ENCODE data around the gene NBEA. TPM values are rescaled to one million over a fixed set of nuclear protein-coding genes. Genes with fewer than 3 reads are reported as not detected.

Gene NBEA
- total RNA-seq, 1 donor from 2014 or later = 0.18 TPM

GRCh38 chr13:35225159-35225558 lies 283.1 kb downstream of the NBEA start:
- no peak for DNase-seq (ENCODE audit: low spot score)
- Mint-ChIP-seq H3K4me1 (ENCODE audit: low read depth) (no peaks in the 10 kb centered on the region), H3K9me3 (no peaks in the 10 kb centered on the region), H3K27me3 (ENCODE audit: insufficient read depth) (no peaks in the 10 kb centered on the region), H3K4me3 (no peak overlapping the region), H3K27ac (no peak overlapping the region), H3K36me3 (ENCODE audit: low read depth) (no peaks in the 10 kb centered on the region)
- intact Hi-C loops (cut with micrococcal nuclease) = no loop called here

- Mint-ChIP-seq H3K27ac (no peak overlapping the region), H3K27me3 (ENCODE audit: insufficient read depth) (no peaks in the 10 kb centered on the region), H3K4me3 (no peak overlapping the region), H3K36me3 (ENCODE audit: low read depth) (no peaks in the 10 kb centered on the region), H3K4me1 (ENCODE audit: low read depth) (no peaks in the 10 kb centered on the region), H3K9me3 (no peaks in the 10 kb centered on the region)
- intact Hi-C loops (cut with micrococcal nuclease) = no loop called here
- no peak for DNase-seq (ENCODE audit: low spot score)
Measured at GRCh38 chr13:35225582-35225981, 283.5 kb downstream of the NBEA start.

- no peaks in the 10 kb centered on the region for H3K27me3 Mint-ChIP-seq (ENCODE audit: insufficient read depth)
- H3K27ac Mint-ChIP-seq = no peak overlapping the region
- no peak for DNase-seq (ENCODE audit: low spot score)
- no peaks in the 10 kb centered on the region for H3K36me3 Mint-ChIP-seq (ENCODE audit: low read depth)
- intact Hi-C loops (cut with micrococcal nuclease) = no loop called here
- no peak overlapping the region for H3K4me3 Mint-ChIP-seq
- H3K9me3 Mint-ChIP-seq = no peaks in the 10 kb centered on the region
- H3K4me1 Mint-ChIP-seq (ENCODE audit: low read depth) = no peaks in the 10 kb centered on the region
Measured at GRCh38 chr13:35228536-35228935, 286.5 kb downstream of the NBEA start.

GRCh38 chr13:35231426-35231825 lies 289.4 kb downstream of the NBEA start:
- no peak for DNase-seq (ENCODE audit: low spot score)
- Mint-ChIP-seq H3K4me3 (no peak overlapping the region), H3K27ac (no peak overlapping the region), H3K36me3 (ENCODE audit: low read depth) (no peaks in the 10 kb centered on the region), H3K9me3 (no peaks in the 10 kb centered on the region), H3K4me1 (ENCODE audit: low read depth) (no peaks in the 10 kb centered on the region), H3K27me3 (ENCODE audit: insufficient read depth) (no peaks in the 10 kb centered on the region)
- intact Hi-C loops (cut with micrococcal nuclease) = no loop called here

- Mint-ChIP-seq H3K36me3 (ENCODE audit: low read depth) (no peaks in the 10 kb centered on the region), H3K27me3 (ENCODE audit: insufficient read depth) (no peaks in the 10 kb centered on the region), H3K4me3 (no peak overlapping the region), H3K4me1 (ENCODE audit: low read depth) (no peaks in the 10 kb centered on the region), H3K9me3 (no peaks in the 10 kb centered on the region), H3K27ac (no peak overlapping the region)
- DNase-seq (ENCODE audit: low spot score) = no peak
- intact Hi-C loops (cut with micrococcal nuclease) = no loop called here
Measured at GRCh38 chr13:35238274-35238673, 296.2 kb downstream of the NBEA start.

- Mint-ChIP-seq H3K4me3 (no peak overlapping the region), H3K9me3 (no peaks in the 10 kb centered on the region), H3K36me3 (ENCODE audit: low read depth) (no peaks in the 10 kb centered on the region), H3K27ac (no peak overlapping the region), H3K27me3 (ENCODE audit: insufficient read depth) (no peaks in the 10 kb centered on the region), H3K4me1 (ENCODE audit: low read depth) (no peaks in the 10 kb centered on the region)
- no peak for DNase-seq (ENCODE audit: low spot score)
- intact Hi-C loops (cut with micrococcal nuclease) = no loop called here
Measured at GRCh38 chr13:35252536-35253205, 310.6 kb downstream of the NBEA start.

GRCh38 chr13:35255241-35255640 lies 313.2 kb downstream of the NBEA start:
- H3K9me3 Mint-ChIP-seq = no peaks in the 10 kb centered on the region
- no peak for DNase-seq (ENCODE audit: low spot score)
- H3K4me3 Mint-ChIP-seq = no peak overlapping the region
- no peak overlapping the region for H3K27ac Mint-ChIP-seq
- H3K27me3 Mint-ChIP-seq (ENCODE audit: insufficient read depth) = no peaks in the 10 kb centered on the region
- intact Hi-C loops (cut with micrococcal nuclease) = no loop called here
- no peaks in the 10 kb centered on the region for H3K4me1 Mint-ChIP-seq (ENCODE audit: low read depth)
- no peaks in the 10 kb centered on the region for H3K36me3 Mint-ChIP-seq (ENCODE audit: low read depth)

GRCh38 chr13:35256459-35257148 lies 314.5 kb downstream of the NBEA start:
- H3K9me3 Mint-ChIP-seq = no peaks in the 10 kb centered on the region
- no peak overlapping the region for H3K4me3 Mint-ChIP-seq
- no peak overlapping the region for H3K27ac Mint-ChIP-seq
- intact Hi-C loops (cut with micrococcal nuclease) = no loop called here
- no peaks in the 10 kb centered on the region for H3K36me3 Mint-ChIP-seq (ENCODE audit: low read depth)
- H3K4me1 Mint-ChIP-seq (ENCODE audit: low read depth) = no peaks in the 10 kb centered on the region
- H3K27me3 Mint-ChIP-seq (ENCODE audit: insufficient read depth) = no peaks in the 10 kb centered on the region
- no peak for DNase-seq (ENCODE audit: low spot score)

- no peaks in the 10 kb centered on the region for H3K36me3 Mint-ChIP-seq (ENCODE audit: low read depth)
- no peaks in the 10 kb centered on the region for H3K27me3 Mint-ChIP-seq (ENCODE audit: insufficient read depth)
- intact Hi-C loops (cut with micrococcal nuclease) = no loop called here
- no peaks in the 10 kb centered on the region for H3K4me1 Mint-ChIP-seq (ENCODE audit: low read depth)
- no peak overlapping the region for H3K4me3 Mint-ChIP-seq
- peaks cover 23% of the 10 kb centered on the region for H3K9me3 Mint-ChIP-seq
- no peak overlapping the region for H3K27ac Mint-ChIP-seq
- no peak for DNase-seq (ENCODE audit: low spot score)
Measured at GRCh38 chr13:35260316-35260715, 318.2 kb downstream of the NBEA start.

- H3K4me1 Mint-ChIP-seq (ENCODE audit: low read depth) = no peaks in the 10 kb centered on the region
- no peaks in the 10 kb centered on the region for H3K36me3 Mint-ChIP-seq (ENCODE audit: low read depth)
- no peaks in the 10 kb centered on the region for H3K27me3 Mint-ChIP-seq (ENCODE audit: insufficient read depth)
- H3K4me3 Mint-ChIP-seq = no peak overlapping the region
- intact Hi-C loops (cut with micrococcal nuclease) = no loop called here
- H3K27ac Mint-ChIP-seq = no peak overlapping the region
- peaks cover 36% of the 10 kb centered on the region for H3K9me3 Mint-ChIP-seq
- no peak for DNase-seq (ENCODE audit: low spot score)
Measured at GRCh38 chr13:35266412-35266811, 324.3 kb downstream of the NBEA start.

- intact Hi-C loops (cut with micrococcal nuclease) = no loop called here
- no peaks in the 10 kb centered on the region for H3K27me3 Mint-ChIP-seq (ENCODE audit: insufficient read depth)
- H3K27ac Mint-ChIP-seq = no peak overlapping the region
- H3K36me3 Mint-ChIP-seq (ENCODE audit: low read depth) = no peaks in the 10 kb centered on the region
- H3K9me3 Mint-ChIP-seq = no peaks in the 10 kb centered on the region
- no peaks in the 10 kb centered on the region for H3K4me1 Mint-ChIP-seq (ENCODE audit: low read depth)
- no peak overlapping the region for H3K4me3 Mint-ChIP-seq
- DNase-seq (ENCODE audit: low spot score) = no peak
Measured at GRCh38 chr13:35278917-35279316, 336.8 kb downstream of the NBEA start.

- H3K4me1 Mint-ChIP-seq (ENCODE audit: low read depth) = no peaks in the 10 kb centered on the region
- H3K27ac Mint-ChIP-seq = no peak overlapping the region
- no peak overlapping the region for H3K4me3 Mint-ChIP-seq
- H3K9me3 Mint-ChIP-seq = no peaks in the 10 kb centered on the region
- no peaks in the 10 kb centered on the region for H3K36me3 Mint-ChIP-seq (ENCODE audit: low read depth)
- no peak for DNase-seq (ENCODE audit: low spot score)
- intact Hi-C loops (cut with micrococcal nuclease) = no loop called here
- no peaks in the 10 kb centered on the region for H3K27me3 Mint-ChIP-seq (ENCODE audit: insufficient read depth)
Measured at GRCh38 chr13:35279500-35279899, 337.4 kb downstream of the NBEA start.

- Mint-ChIP-seq H3K27ac (no peak overlapping the region), H3K27me3 (ENCODE audit: insufficient read depth) (no peaks in the 10 kb centered on the region), H3K4me3 (no peak overlapping the region), H3K9me3 (no peaks in the 10 kb centered on the region), H3K4me1 (ENCODE audit: low read depth) (no peaks in the 10 kb centered on the region), H3K36me3 (ENCODE audit: low read depth) (no peaks in the 10 kb centered on the region)
- no peak for DNase-seq (ENCODE audit: low spot score)
- intact Hi-C loops (cut with micrococcal nuclease) = no loop called here
Measured at GRCh38 chr13:35283856-35284255, 341.8 kb downstream of the NBEA start.

- DNase-seq (ENCODE audit: low spot score) = no peak
- H3K9me3 Mint-ChIP-seq = no peaks in the 10 kb centered on the region
- intact Hi-C loops (cut with micrococcal nuclease) = no loop called here
- no peaks in the 10 kb centered on the region for H3K4me1 Mint-ChIP-seq (ENCODE audit: low read depth)
- no peak overlapping the region for H3K27ac Mint-ChIP-seq
- H3K4me3 Mint-ChIP-seq = no peak overlapping the region
- H3K27me3 Mint-ChIP-seq (ENCODE audit: insufficient read depth) = no peaks in the 10 kb centered on the region
- H3K36me3 Mint-ChIP-seq (ENCODE audit: low read depth) = no peaks in the 10 kb centered on the region
Measured at GRCh38 chr13:35285677-35286076, 343.6 kb downstream of the NBEA start.
